ENCODE results near the gene BICD1. TPM values are rescaled to one million over a fixed set of nuclear protein-coding genes. Genes with fewer than 3 reads are reported as not detected.

BICD1 gene
- total RNA-seq, 1 experiment from 2014 or later, result 45.6 TPM

GRCh38 chr12:32254260-32254956 lies 147.8 kb downstream of the BICD1 start:
- Mint-ChIP-seq H3K27ac (ENCODE audit: unreplicated experiment) (no peak overlapping the region), H3K4me1 (ENCODE audit: low read depth, unreplicated experiment) (peaks cover 14% of the 10 kb centered on the region), H3K9me3 (ENCODE audit: low read depth, unreplicated experiment) (no peaks in the 10 kb centered on the region), H3K36me3 (ENCODE audit: insufficient read depth, unreplicated experiment) (no peaks in the 10 kb centered on the region), H3K4me3 (ENCODE audit: low read depth, unreplicated experiment) (no peak overlapping the region), H3K27me3 (ENCODE audit: unreplicated experiment) (no peaks in the 10 kb centered on the region)
- no peak for TF ChIP-seq CTCF (IDR thresholded peaks at IDR 0.05; ENCODE audit: unreplicated experiment)
- no TSS peak for BruUV-seq (replicated peaks)
- intact Hi-C loops (cut with micrococcal nuclease; ENCODE audit: unreplicated experiment), result no loop called here
- DNase-seq, result no peak
- CTCF ChIA-PET, result no interaction called here

- CTCF ChIA-PET, result no interaction called here
- no peak overlapping the region for H3K27ac Mint-ChIP-seq (ENCODE audit: unreplicated experiment)
- no peak for TF ChIP-seq CTCF (IDR thresholded peaks at IDR 0.05; ENCODE audit: unreplicated experiment)
- intact Hi-C loops (cut with micrococcal nuclease; ENCODE audit: unreplicated experiment), result no loop called here
- no peaks in the 10 kb centered on the region for H3K27me3 Mint-ChIP-seq (ENCODE audit: unreplicated experiment)
- no peak for DNase-seq
- no TSS peak for BruUV-seq (replicated peaks)
- peaks cover 7% of the 10 kb centered on the region for H3K4me1 Mint-ChIP-seq (ENCODE audit: low read depth, unreplicated experiment)
- H3K36me3 Mint-ChIP-seq (ENCODE audit: insufficient read depth, unreplicated experiment), result no peaks in the 10 kb centered on the region
- no peaks in the 10 kb centered on the region for H3K9me3 Mint-ChIP-seq (ENCODE audit: low read depth, unreplicated experiment)
- H3K4me3 Mint-ChIP-seq (ENCODE audit: low read depth, unreplicated experiment), result no peak overlapping the region
Measured at GRCh38 chr12:32255588-32255987, 148.9 kb downstream of the BICD1 start.

GRCh38 chr12:32257695-32258496 lies 151.2 kb downstream of the BICD1 start:
- no TSS peak for BruUV-seq (replicated peaks)
- no peaks in the 10 kb centered on the region for H3K36me3 Mint-ChIP-seq (ENCODE audit: insufficient read depth, unreplicated experiment)
- H3K9me3 Mint-ChIP-seq (ENCODE audit: low read depth, unreplicated experiment), result no peaks in the 10 kb centered on the region
- H3K4me3 Mint-ChIP-seq (ENCODE audit: low read depth, unreplicated experiment), result no peak overlapping the region
- no peak for TF ChIP-seq CTCF (IDR thresholded peaks at IDR 0.05; ENCODE audit: unreplicated experiment)
- intact Hi-C loops (cut with micrococcal nuclease; ENCODE audit: unreplicated experiment), result no loop called here
- CTCF ChIA-PET, result no interaction called here
- H3K4me1 Mint-ChIP-seq (ENCODE audit: low read depth, unreplicated experiment), result no peaks in the 10 kb centered on the region
- DNase-seq, result no peak
- H3K27ac Mint-ChIP-seq (ENCODE audit: unreplicated experiment), result no peak overlapping the region
- no peaks in the 10 kb centered on the region for H3K27me3 Mint-ChIP-seq (ENCODE audit: unreplicated experiment)

GRCh38 chr12:32260696-32261095 lies 154.0 kb downstream of the BICD1 start:
- DNase-seq, result no peak
- H3K27ac Mint-ChIP-seq (ENCODE audit: unreplicated experiment), result no peak overlapping the region
- no peak overlapping the region for H3K4me3 Mint-ChIP-seq (ENCODE audit: low read depth, unreplicated experiment)
- H3K36me3 Mint-ChIP-seq (ENCODE audit: insufficient read depth, unreplicated experiment), result no peaks in the 10 kb centered on the region
- BruUV-seq (replicated peaks), result no TSS peak
- H3K9me3 Mint-ChIP-seq (ENCODE audit: low read depth, unreplicated experiment), result no peaks in the 10 kb centered on the region
- CTCF ChIA-PET, result interaction anchor here (0.7 kb wide), 1 partner anchor 578 kb away, joined by 4 read pairs; no protein-coding TSS in a partner anchor
- no peaks in the 10 kb centered on the region for H3K27me3 Mint-ChIP-seq (ENCODE audit: unreplicated experiment)
- intact Hi-C loops (cut with micrococcal nuclease; ENCODE audit: unreplicated experiment), result no loop called here
- TF ChIP-seq CTCF (IDR thresholded peaks at IDR 0.05; ENCODE audit: unreplicated experiment), result no peak
- no peaks in the 10 kb centered on the region for H3K4me1 Mint-ChIP-seq (ENCODE audit: low read depth, unreplicated experiment)
